GM18508 (cell line): Measurements from ENCODE around the gene LHCGR.
A peak's percentile ranks its signal among the peaks of the same experiment; 100 is the strongest.
"Not testable (repeated sequence)": the region's sequence is repeated elsewhere in the genome, so short reads cannot be mapped to it uniquely, and the experiment has no call there.

ENCODE experiments used
- ATAC-seq: cut with Tn5 transposase; IDR thresholded peaks from one replicate; pipeline ENCODE4 v1.9.1; 2021; ENCODE audit warnings: moderate number of reproducible peaks; ENCODE audit not compliant: insufficient read depth, unreplicated experiment

The LHCGR gene

GRCh38 chr2:48713647-48714046 is 41.9 kb downstream of the LHCGR start:
- no peak for ATAC-seq

GRCh38 chr2:48712151-48712550 is 43.4 kb downstream of the LHCGR start:
- no peak for ATAC-seq

- no peak for ATAC-seq
These were observed 44.2 kb downstream of the LHCGR start for GRCh38 chr2:48711343-48711742.

GRCh38 chr2:48709096-48710034 is 46.2 kb downstream of the LHCGR start:
- ATAC-seq = no peak

GRCh38 chr2:48707466-48707865 is 48.1 kb downstream of the LHCGR start:
- ATAC-seq = no peak

- not testable (repeated sequence) for ATAC-seq
These were observed 51.9 kb downstream of the LHCGR start for GRCh38 chr2:48703621-48704020.

- no peak for ATAC-seq
These were observed 56.1 kb downstream of the LHCGR start for GRCh38 chr2:48699348-48699930.

GRCh38 chr2:48696881-48697280 is 58.6 kb downstream of the LHCGR start:
- ATAC-seq = no peak

GRCh38 chr2:48695991-48696390 is 59.5 kb downstream of the LHCGR start:
- no peak for ATAC-seq

- no peak for ATAC-seq
These were observed 61.4 kb downstream of the LHCGR start for GRCh38 chr2:48694149-48694548.

GRCh38 chr2:48693645-48694044 is 61.9 kb downstream of the LHCGR start:
- ATAC-seq = no peak

GRCh38 chr2:48693066-48693465 is 62.5 kb downstream of the LHCGR start:
- no peak for ATAC-seq

GRCh38 chr2:48691935-48692691 is 63.4 kb downstream of the LHCGR start:
- ATAC-seq = no peak

GRCh38 chr2:48685126-48685525 is 70.4 kb downstream of the LHCGR start:
- no peak for ATAC-seq

GRCh38 chr2:48677450-48677849 is 78.1 kb downstream of the LHCGR start:
- no peak for ATAC-seq

- ATAC-seq = peak; percentile 48
These were observed 80.6 kb downstream of the LHCGR start for GRCh38 chr2:48674933-48675332.

- ATAC-seq = no peak
These were observed 81.9 kb downstream of the LHCGR start for GRCh38 chr2:48673581-48673980.

- ATAC-seq = peak; percentile 99
These were observed 86.5 kb downstream of the LHCGR start for GRCh38 chr2:48668992-48669391.

- no peak for ATAC-seq
These were observed 104.2 kb downstream of the LHCGR start for GRCh38 chr2:48651158-48651790.

- no peak for ATAC-seq
These were observed 117.3 kb downstream of the LHCGR start for GRCh38 chr2:48638261-48638660.
